PFSK-1 (cell line): Measurements from ENCODE around the gene PRKCE.

Experiments
- FOXP2 ChIP-seq: optimal IDR thresholded peaks from 2 replicates; pipeline ENCODE3; 2011; ENCODE audit warnings: borderline replicate concordance, control low read depth, inconsistent platforms; ENCODE audit not compliant: insufficient read depth; ENCODE audit errors: extremely low read length, extremely low read depth
- POLR2AphosphoS5 ChIP-seq: IDR thresholded peaks from 2 replicates; pipeline ENCODE4 v1.6.1; 2012; ENCODE audit warnings: low read depth, mild to moderate bottlenecking, control low read depth, low read length, moderate library complexity
- REST ChIP-seq, 2 experiments: IDR thresholded peaks; 2 replicates each; pipeline versions ENCODE4 v1.6.1 to v1.8.0; 2011 to 2012; ENCODE audit warnings: low read depth in 2 of 2, low read length in 2 of 2, control low read depth in 1 of 2, inconsistent platforms in 1 of 2, mild to moderate bottlenecking in 1 of 2, moderate library complexity in 1 of 2; ENCODE audit not compliant: insufficient read depth in 1 of 2
- SIN3A ChIP-seq: IDR thresholded peaks from 2 replicates; pipeline ENCODE4 v1.6.1; 2012; ENCODE audit warnings: mild to moderate bottlenecking, low read length, moderate library complexity, borderline replicate concordance; ENCODE audit not compliant: insufficient read depth
- TAF1 ChIP-seq: IDR thresholded peaks from 2 replicates; pipeline ENCODE4 v1.6.1; 2012; ENCODE audit warnings: low read length, control low read depth, borderline replicate concordance; ENCODE audit not compliant: insufficient read depth

Gene PRKCE

GRCh38 chr2:45661828-45662227, 10.4 kb downstream of the PRKCE start:
- TF ChIP-seq TAF1 (no peak), POLR2AphosphoS5 (no peak), REST (IDR thresholded peaks at IDR 0.05; ENCODE audit: insufficient read depth in 1 of 2, low read depth in 2 of 2, low read length in 2 of 2) (no peak), SIN3A (no peak)

- TF ChIP-seq TAF1 (no peak), POLR2AphosphoS5 (no peak), REST (IDR thresholded peaks at IDR 0.05; ENCODE audit: insufficient read depth in 1 of 2, low read depth in 2 of 2, low read length in 2 of 2) (no peak), SIN3A (no peak), FOXP2 (no peak)
Measured at GRCh38 chr2:45664635-45665261, 13.3 kb downstream of the PRKCE start.

GRCh38 chr2:45668509-45668908, 17.0 kb downstream of the PRKCE start:
- TF ChIP-seq POLR2AphosphoS5 = no peak
- no peak for TF ChIP-seq REST (IDR thresholded peaks at IDR 0.05; ENCODE audit: insufficient read depth in 1 of 2, low read depth in 2 of 2, low read length in 2 of 2)
- TF ChIP-seq TAF1 = no peak
- no peak for TF ChIP-seq FOXP2
- TF ChIP-seq SIN3A = no peak

- TF ChIP-seq FOXP2 = no peak
- TF ChIP-seq SIN3A = no peak
- no peak for TF ChIP-seq TAF1
- no peak for TF ChIP-seq POLR2AphosphoS5
- no peak for TF ChIP-seq REST (IDR thresholded peaks at IDR 0.05; ENCODE audit: insufficient read depth in 1 of 2, low read depth in 2 of 2, low read length in 2 of 2)
Measured at GRCh38 chr2:45669032-45669486, 17.6 kb downstream of the PRKCE start.
